Right lung (tissue), 5 donors: ENCODE data around the gene MBTD1. TPM values are rescaled to one million over a fixed set of nuclear protein-coding genes. Genes with fewer than 3 reads are reported as not detected.
"Not testable (repeated sequence)": the region's sequence is repeated elsewhere in the genome, so short reads cannot be mapped to it uniquely, and the experiment has no call there.

ENCODE experiments used
- DNase-seq, 2 donors: peaks; one replicate each; pipeline ENCODE4 v3.0.0-alpha.2; 2013
- polyA plus RNA-seq, 5 donors: library from polyadenylated mRNA; unstranded; fragments of 120-200 nt; gene quantifications; one replicate each; pipeline versions ENCODE4 v1.2.1 to v1.2.3, GENCODE V29; 2013; ENCODE audit warnings: inconsistent platforms in 1 of 5, low replicate concordance in 1 of 5; ENCODE audit not compliant: insufficient read length in 5 of 5, insufficient read depth in 1 of 5

MBTD1 gene
- polyA plus RNA-seq, 5 donors, result 35.5 to 63.7 (median 58.2) TPM

DNA sequence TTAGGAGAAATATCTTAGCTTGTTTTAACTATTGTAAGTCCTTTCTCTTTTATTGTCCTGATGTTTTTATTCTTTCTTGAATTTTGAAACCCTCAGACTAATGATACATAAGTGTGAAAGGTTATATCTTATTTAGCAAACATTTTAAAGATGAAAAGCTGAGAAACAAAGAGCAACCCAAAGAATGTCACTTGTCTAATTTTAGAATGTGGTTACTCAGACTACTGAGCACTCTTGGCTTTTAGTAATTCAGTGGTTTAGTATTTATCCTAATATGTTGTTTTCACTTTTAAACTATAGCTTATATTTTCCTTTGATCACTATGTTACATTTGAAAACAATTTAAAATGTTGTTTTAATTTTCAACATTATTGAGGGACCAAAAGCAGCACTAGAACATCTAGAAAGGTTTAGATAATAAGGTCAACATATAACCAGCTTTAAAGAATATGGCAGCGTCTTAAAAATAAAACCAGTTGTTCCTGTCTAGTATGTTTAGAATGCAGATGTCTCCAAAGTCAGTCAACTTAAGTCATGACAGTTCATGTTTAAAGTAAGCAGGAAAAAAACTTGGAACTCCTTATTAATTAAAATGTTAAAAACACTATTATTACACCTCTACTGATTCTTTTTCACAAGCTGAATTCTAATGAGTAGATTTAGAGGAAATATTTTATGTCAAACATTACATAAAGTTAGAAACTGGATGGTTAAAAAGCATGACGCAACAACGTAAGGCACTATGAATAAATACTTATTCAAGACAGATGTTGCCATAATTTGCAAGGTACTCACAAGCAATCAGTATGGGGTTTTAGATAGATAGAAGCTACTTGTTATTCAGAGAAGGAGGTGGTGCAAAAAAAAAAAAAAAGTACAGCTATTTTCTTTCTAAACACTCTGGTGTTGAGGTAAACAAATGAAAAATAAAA is 2.4 kb downstream of the MBTD1 start:
- no peak for DNase-seq

DNA sequence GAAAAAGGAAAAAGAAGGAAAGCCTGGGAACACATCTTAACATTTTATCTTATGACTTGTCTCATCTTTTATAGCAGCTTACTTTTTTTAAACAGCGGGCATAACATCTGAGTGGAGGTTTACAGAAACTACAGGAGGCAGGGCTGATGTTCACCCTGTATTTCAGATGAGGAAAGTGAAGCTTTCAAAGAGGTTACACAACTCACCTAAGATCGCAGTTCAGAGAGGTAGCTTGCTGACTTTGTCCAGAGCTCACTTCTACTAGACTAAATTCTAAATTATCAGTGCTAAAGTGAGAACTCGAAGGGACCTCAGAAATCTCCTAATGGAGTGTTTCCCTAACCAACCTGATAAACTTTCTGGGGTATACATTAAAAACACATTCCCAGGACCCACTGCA is 3.7 kb downstream of the MBTD1 start:
- DNase-seq, result no peak

DNA sequence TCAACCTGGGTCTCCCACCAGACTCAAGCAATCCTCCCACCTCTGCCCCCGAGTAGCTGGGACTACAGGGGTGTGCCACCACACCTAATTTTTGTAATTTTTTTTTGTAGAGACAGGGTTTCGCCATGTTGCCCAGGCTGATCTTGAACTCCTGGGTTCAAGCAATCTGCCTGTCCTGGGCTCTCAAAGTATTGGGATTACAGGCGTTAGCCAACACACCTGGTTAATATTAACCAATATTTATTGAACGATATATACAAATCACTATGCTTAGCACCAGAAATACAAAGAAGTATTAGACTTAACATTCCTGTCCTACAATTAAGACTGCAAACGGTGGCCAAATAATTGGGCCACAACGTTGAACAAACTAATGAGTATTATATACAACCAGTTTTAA is 4.2 kb downstream of the MBTD1 start:
- no peak for DNase-seq

DNA sequence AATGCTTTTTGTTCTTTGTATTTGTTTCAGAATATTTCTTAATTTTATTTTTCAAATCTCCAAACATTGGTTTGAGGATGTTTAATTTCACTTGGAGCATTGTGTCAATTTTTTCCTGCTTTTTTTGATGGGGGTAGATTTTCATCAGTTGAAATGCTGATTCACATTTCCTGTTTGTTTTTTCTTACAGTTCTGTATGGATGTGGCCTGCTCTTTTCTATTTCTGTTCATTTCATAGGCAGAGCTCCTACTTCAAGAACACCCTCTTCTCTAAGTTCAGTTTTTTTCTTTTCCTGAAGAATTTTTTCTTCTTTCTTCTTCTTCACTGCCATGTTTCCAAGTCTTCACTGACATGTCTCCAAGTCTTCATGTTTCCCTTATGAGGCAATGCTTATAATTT is 8.8 kb downstream of the MBTD1 start:
- DNase-seq, result no peak

DNA sequence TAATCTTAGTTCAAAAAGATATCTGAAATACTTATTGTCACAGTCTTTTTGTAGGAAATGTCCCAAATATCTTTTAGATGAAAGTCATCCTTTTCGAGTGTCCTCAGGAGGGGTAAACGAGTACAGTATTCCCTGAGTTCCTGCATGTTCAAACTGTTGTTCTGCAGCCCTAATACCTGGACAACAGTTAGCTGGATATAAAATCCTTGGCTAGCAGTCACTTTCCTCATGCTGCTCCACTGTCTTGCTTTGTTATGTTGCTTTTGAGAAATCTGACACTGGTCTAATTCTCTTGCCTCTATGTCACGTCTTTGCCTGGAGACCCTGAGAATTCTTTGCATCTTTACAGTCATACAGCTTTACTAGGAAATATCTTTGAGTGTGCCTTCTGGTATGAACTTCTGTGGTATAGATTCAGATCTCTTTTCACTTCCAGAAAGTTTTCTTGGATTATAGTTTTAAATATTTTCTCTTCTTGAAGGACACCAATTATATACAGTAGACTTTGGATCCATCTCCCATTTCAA is 9.5 kb downstream of the MBTD1 start:
- no peak for DNase-seq

DNA sequence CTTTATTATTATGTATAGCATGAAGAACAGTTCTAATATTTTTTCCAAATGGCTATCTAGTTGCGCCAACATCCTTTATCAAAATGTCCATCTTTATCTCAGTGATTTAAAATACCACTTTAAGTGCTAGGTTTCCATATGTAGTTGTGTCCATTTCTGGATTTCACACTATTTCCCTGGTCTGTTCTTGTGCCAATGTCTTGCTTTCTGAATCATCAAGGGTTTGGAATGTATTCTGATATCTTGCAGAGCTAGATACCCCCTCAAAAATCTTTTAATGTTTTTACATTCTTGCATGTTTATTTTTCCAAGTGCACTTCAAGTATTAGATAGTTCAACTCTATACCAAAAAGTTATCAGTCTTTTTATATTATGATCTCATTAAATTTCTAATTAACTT is 14.3 kb downstream of the MBTD1 start:
- no peak for DNase-seq

DNA sequence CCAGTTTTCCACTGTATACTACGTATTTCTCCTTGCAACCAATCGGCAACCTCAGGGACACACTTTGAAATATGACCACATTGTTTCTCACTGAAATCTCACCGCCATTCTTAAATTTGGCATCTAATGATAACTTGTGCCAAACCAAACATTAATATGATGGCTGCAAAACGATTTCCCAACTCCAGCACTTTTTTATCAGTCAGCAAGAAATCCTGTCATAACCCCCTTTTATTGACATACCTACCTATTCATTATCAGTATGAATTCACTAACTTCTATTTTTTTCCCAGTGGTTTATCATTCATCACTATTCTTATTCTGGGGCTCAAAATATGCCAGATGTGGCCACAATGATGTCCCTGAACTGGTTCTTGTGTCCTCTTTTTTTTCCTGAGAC is 15.8 kb downstream of the MBTD1 start:
- DNase-seq, result no peak

DNA sequence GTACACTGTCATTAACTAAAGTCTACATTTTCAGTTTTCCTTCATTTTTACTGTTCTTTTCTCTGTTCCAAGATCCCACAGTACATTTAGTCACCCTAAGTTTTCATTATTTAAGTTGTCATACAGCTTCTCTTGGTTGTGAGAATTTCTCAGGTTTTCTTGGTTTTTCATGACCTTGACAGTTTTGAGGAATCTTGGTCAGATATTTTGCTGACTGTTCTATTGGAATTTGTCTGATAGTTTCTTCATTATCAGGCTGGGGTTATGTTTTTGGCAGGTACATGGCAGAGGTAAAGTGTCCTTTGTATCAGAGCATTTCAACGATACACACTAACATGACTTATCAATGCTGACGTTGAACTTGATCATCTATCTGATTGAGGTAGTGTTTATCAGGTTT is 19.6 kb downstream of the MBTD1 start:
- DNase-seq, result no peak

DNA sequence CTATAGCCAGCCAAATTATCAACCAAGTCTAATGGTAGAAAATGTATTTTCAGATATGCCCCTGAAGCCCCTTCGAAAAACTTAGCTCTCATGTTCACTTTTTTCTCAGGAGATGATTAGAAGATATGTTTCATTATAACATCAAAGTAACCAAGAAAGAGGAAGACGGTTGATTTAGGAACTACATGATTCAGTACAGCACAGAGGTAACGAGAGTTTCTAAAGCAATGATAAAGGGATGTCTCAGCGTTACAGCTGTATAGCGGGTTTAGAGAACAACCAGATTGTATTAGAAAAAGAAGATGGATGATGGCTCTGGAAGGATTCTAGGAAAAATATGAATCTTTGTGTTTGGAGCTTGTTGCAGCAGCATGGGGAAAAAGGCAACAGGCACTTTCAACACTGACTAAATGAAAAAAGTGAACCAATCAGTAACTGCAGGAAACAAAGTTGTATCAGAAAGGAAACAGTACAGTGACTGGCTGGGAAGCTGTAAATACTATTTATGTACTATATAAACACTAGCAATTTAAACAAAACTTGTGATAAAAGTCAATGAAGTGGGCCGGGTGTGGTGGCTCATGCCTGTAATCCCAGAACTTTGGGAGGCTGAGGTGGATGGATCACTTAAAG is 21.5 kb downstream of the MBTD1 start:
- DNase-seq, result no peak

DNA sequence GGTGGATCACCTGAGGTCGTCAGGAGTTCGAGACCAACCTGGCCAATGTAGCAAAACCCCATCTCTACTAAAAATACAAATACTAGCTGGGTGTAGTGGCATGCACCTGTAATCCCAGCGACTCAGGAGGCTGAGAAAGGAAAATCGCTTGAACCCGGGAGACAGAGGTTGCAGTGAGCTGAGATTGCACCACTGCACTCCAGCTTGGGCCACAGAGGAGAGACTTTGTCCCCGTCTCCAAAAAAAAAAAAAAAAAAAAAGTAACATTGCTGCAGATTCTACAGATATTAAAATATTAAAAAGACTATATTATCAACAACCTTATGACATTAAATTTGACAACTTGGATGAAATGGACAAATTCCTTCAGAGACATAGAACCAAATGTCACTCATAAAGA is 25.7 kb downstream of the MBTD1 start:
- DNase-seq, result no peak

DNA sequence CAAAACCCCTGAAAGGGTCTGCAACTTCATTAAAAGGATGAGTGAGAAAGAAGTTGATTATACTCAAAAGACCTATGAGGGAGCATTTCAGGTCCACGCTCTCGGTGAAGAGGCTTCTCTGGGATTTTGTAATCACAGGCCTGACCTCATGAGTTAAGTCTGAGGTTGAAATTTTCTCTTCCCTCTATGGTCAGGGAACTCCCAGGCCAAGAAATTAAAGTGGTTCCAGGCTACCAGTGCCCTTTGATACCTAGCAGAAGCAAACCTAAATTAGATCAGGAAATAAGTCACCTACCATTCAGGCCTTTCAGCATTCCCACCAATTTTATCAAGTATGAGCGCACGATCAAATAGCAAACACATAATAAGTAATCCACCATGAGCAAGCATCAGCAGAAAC is 27.9 kb downstream of the MBTD1 start:
- DNase-seq, result no peak

DNA sequence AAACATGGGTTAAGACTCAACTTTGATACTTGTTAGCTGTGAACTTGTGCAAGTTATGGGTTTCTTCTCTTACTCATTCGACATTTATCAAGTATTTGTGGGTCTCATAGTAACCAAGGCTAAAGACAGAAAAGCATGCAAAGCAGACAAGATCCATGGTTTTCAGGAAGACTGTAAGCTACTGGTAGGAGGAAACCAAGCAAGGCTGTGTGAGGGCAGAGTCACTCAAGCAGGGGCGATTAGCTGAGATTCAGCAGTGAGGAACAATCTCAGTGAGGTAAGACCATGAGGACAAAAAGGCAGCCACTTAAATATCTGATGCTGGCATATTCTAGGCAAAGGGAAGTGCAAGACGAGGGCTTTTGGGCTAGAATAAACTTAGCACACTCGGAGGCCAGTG is 29.5 kb downstream of the MBTD1 start:
- no peak for DNase-seq

DNA sequence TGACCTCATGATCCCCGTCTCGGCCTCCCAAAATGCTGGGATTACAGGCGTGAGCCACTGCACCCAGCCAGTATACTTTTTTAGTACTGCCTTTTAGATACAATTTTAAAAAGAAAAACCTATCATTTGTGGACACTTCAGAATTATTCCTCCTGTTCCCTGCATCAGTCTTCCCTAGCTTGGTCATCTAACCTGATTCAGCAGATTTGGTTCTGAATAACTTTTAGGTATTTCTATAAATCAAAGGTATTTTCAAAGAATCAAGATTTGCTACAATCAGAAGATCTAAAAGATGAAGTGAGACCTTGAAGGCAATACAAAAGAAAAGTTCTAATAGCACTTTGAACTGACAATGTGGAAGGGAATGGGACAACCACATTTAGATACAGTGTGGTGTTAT is 30.0 kb downstream of the MBTD1 start:
- DNase-seq, result no peak

DNA sequence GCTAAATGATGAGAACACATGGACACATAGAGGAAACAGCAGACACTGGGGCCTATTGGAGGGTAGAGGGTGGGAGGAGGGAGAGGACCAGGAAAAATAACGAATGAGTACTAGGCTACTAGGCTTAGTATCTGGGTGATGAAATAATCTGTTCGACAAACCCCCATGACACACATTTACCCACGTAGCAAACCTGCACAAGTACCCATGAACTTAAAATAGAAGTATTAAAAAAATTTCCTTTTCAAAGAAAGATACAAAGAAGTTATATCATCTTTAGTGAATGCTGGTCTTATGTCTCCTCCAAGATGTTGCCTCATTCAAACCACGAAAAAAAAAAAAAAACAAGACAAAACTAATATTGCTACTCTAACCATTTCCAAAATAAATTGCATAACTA is 31.7 kb downstream of the MBTD1 start:
- DNase-seq, result no peak

DNA sequence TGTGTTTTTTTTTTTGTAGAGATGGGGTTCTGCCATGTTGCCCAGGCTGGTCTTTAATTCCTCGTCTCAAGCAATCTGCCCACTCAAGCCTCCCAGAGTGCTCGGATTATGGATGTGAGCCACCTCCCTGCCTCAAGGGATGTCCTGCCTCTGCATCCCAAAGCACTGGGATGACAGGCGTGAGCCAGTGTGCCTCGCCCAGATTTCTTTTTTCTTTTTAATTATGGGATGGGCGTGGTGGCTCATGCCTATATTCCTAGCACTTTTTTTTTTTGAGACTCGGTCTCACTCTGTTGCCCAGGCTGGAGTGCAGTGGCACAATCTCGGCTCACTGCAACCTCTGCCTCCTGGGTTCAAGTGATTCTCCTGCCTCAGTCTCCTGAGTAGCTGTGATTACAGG is 34.3 kb downstream of the MBTD1 start:
- DNase-seq, result not testable (repeated sequence)

DNA sequence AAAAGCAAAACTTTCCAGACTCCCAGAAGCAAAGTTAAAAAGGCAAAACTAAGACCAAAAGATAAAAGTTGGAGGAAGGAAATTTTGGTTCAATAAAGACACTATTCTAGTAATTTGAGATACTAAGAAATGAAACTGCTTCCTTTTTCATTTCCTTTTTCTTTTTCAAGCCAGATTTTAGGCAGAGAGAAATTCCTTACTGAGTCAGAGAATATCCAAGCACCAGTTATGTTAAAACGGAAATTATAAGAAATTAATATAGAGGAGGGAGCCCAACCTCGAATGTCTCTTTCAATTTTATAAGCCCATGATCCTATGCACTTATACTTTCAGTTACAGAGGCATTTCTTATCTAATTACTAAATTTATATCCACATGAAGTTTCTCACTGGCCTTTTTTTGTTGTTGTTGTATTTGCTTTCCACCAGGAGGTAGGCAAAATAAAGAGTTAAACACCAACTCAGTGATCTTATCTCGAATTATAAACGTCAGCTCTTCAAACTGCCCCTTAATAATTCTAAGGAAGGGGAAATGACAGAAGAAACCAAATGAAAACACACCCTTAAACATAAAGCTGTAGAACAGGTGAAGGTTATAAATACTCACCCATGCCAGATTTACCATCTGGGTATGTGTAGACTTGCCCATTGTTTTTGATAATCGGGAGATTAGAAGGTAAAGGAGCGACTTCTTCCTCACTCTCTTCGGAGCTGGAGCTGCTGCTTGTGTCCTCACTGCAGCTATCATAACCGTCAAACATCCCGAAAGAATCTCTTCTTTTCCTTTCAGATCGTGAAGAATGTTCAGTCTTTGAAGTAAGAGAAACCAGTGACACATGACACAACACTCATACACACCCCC is 35.2 kb downstream of the MBTD1 start:
- DNase-seq, result no peak

DNA sequence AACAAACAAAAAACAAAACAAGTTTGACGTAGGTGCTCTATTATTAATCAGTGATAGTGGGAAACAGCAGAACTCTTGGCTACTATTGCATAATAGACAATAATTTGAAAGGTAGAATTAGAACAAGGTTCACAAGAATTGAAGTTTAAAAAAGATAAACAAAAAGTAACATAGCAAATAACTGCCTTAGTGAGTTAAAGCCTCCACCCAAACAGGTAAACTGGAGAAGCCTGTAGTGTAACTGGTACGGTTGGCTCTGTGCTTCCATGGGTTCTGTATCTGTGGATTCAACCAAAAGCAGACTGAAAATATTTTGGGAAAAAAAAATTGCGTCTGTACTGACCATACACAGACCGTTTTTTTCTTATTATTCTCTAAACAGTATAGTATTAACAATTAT is 38.5 kb downstream of the MBTD1 start:
- DNase-seq, result no peak

DNA sequence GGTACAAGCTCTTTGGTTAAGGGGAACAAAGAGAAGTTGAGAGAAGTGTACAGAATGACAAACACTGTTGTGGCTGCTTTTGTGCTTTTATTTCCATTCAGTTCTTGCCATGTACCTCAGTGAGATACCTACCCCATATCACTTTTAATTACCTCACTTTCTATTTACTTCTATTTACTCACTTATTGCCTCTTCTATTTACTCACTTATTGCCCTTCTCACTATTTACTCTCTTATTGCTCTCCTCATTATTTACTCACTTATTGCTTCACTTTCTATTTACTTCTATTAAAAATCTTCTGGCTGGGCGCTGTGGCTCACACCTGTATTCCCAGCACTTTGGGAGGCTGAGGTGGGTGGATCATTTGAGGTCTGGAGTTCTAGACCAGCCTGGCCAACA is 41.9 kb downstream of the MBTD1 start:
- DNase-seq, result no peak

DNA sequence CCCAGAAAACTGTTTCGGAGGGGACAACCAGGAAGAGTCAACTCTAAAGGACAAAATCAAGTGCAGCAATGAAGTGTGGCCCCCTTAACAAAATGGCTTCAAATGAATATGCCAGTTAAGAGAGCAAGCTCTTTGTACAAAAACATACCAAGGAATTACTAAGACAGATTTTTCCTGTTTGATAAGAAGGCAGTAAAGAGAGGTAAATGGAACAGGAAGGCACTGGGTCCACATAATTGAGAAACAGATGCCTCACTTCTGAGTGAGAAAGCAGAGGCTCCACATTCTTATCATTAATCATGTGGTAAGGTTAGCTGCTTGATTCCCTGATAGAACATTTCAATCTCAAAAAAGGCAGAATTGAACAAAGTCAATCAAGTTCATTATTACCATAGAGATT is 44.9 kb downstream of the MBTD1 start:
- no peak for DNase-seq

DNA sequence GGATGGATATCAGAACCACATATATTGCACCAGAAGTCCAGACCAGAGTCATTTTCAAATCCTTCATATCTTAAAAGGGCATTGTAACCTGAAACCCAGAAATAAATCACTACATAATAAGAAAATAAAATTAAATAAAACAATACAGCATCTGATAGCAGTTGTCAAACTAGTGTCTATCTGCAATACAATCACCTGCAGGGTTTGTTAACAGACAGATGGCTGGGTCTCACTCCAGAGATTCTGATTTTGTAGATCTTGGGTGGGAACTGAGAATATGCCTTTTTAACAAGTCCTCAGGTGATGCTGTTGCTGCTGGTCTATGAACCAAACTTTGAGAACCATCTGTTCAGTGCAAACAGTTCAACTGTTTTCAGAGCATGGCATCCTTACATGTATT is 56.0 kb downstream of the MBTD1 start:
- DNase-seq, result no peak

DNA sequence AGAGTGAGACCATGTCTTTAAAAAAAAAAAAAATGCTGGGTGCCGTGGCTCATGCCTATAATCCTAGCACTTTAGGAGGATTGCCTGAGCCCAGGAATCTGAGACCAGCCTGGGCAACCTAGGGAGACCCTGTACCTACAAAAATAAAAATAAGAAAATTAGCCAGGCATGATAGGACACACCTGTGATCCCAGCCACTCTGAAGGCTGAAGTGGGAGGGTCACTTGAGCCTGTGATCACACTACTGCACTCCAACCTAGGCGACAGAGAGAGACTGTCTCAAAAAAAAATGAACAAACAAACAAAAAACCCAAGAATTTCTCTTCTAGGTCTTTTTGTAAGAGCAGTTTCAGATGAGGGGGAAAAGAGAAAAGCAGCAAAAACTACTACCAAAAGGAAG is 59.0 kb downstream of the MBTD1 start:
- no peak for DNase-seq

DNA sequence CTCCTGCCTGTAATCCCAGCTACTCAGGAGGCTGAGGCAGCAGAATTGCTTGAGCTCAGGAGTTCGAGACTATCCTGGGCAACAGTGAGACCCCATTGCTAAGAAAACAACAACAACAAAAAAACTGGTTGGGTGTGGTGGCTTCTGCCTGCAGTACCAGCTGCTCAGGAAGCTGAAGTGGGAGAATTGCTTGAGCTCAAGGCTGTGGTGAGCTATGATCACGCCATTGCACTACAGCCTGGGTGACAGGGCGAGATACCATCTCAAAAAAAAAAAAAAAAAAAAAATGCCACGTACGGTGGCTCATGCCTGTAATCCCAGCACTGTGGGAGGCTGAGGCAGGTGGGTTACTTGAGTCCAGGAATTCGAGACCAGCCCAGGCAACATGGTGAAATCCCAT is 59.6 kb downstream of the MBTD1 start:
- DNase-seq, result no peak
